Stimulated activated CD4-positive, alpha-beta T cell treated with anti-CD3 and anti-CD28 coated beads, Interleukin-15, amount 100 ng/mL, for 48 hours (primary cell): ENCODE measurements around the gene MYO1F.
A peak's percentile ranks its signal among the peaks of the same experiment; 100 is the strongest.
"Not testable (repeated sequence)": the region's sequence is repeated elsewhere in the genome, so short reads cannot be mapped to it uniquely, and the experiment has no call there.

ENCODE experiments used
- DNase-seq, 2 donors: peaks; one replicate each; pipeline ENCODE4 v3.0.0-alpha.2; 2020; ENCODE audit warnings: low read depth in 2 of 2

The MYO1F gene

GRCh38 chr19:8517551-8518442 lies 59.4 kb downstream of the MYO1F start:
- DNase-seq: no peak

GRCh38 chr19:8515317-8515716 lies 61.9 kb downstream of the MYO1F start:
- peak in 1 of 2 donors; percentile 66 for DNase-seq

GRCh38 chr19:8514505-8515009 lies 62.7 kb downstream of the MYO1F start:
- DNase-seq: not testable (repeated sequence)

- peak; percentile 94 to 98 for DNase-seq
Observed at GRCh38 chr19:8513687-8514504, 63.3 kb downstream of the MYO1F start, which contains the start of gene ZNF414. TSS of gene ZNF414 (minus strand) at chr19:8514167. CDS start at chr19:8514046, 121 bp downstream.

GRCh38 chr19:8513036-8513686 lies 64.1 kb downstream of the MYO1F start:
- no peak for DNase-seq

- no peak for DNase-seq
Observed at GRCh38 chr19:8512115-8512967, 64.9 kb downstream of the MYO1F start.

- no peak for DNase-seq
Observed at GRCh38 chr19:8511573-8512101, 65.6 kb downstream of the MYO1F start.

GRCh38 chr19:8510589-8511115 lies 66.6 kb downstream of the MYO1F start:
- no peak for DNase-seq

- no peak for DNase-seq
Observed at GRCh38 chr19:8506402-8506957, 70.8 kb downstream of the MYO1F start.

GRCh38 chr19:8505680-8506401 lies 71.4 kb downstream of the MYO1F start:
- peak in 1 of 2 donors; percentile 62 for DNase-seq

GRCh38 chr19:8504919-8505318 lies 72.3 kb downstream of the MYO1F start:
- no peak for DNase-seq

- DNase-seq: no peak
Observed at GRCh38 chr19:8504171-8504570, 73.1 kb downstream of the MYO1F start.

- DNase-seq: no peak
Observed at GRCh38 chr19:8503510-8503909, 73.7 kb downstream of the MYO1F start.

GRCh38 chr19:8501981-8502380 lies 75.3 kb downstream of the MYO1F start:
- DNase-seq: no peak

GRCh38 chr19:8501516-8501915 lies 75.7 kb downstream of the MYO1F start:
- no peak for DNase-seq

- DNase-seq: no peak
Observed at GRCh38 chr19:8500158-8500557, 77.1 kb downstream of the MYO1F start.

- DNase-seq: no peak
Observed at GRCh38 chr19:8499048-8499833, 78.0 kb downstream of the MYO1F start.

- no peak for DNase-seq
Observed at GRCh38 chr19:8498295-8498694, 78.9 kb downstream of the MYO1F start.

GRCh38 chr19:8494158-8494557 lies 83.1 kb downstream of the MYO1F start:
- DNase-seq: no peak
